Neural progenitor cell (in vitro differentiated cells): ENCODE data around the gene CHST3. TPM values are rescaled to one million over a fixed set of nuclear protein-coding genes. Genes with fewer than 3 reads are reported as not detected.

Source experiments
- DNase-seq: peaks from one replicate; pipeline ENCODE4 v3.0.0-alpha.2; 2016; ENCODE audit warnings: low spot score
- H2AFZ ChIP-seq: fragments of 200-600 bp; sonication (generic); replicated peaks from 2 replicates; pipeline ENCODE4 v1.6.1; 2016; ENCODE audit warnings: antibody characterized with exemption
- H3F3A ChIP-seq: fragments of 200-600 bp; sonication (generic); 2 replicates; pipeline ENCODE4 v1.6.1; 2016; ENCODE audit warnings: antibody characterized with exemption, low read depth
- H3K27ac ChIP-seq: fragments of 200-600 bp; sonication (generic); 2 replicates; pipeline ENCODE4 v1.5.1; 2016; ENCODE audit warnings: mild to moderate bottlenecking
- H3K27me3 ChIP-seq: fragments of 200-600 bp; sonication (generic); 2 replicates; pipeline ENCODE4 v1.6.1; 2016; ENCODE audit warnings: mild to moderate bottlenecking, moderate library complexity
- H3K36me3 ChIP-seq: fragments of 200-600 bp; sonication (generic); 2 replicates; pipeline ENCODE4 v1.5.1; 2016
- H3K4me1 ChIP-seq: fragments of 200-600 bp; sonication (generic); 2 replicates; pipeline ENCODE4 v1.6.1; 2016; ENCODE audit warnings: mixed run types
- H3K4me2 ChIP-seq: fragments of 200-600 bp; sonication (generic); 2 replicates; pipeline ENCODE4 v1.6.1; 2016
- H3K4me3 ChIP-seq: fragments of 200-600 bp; sonication (generic); 2 replicates; pipeline ENCODE4 v1.5.1; 2016
- H3K79me2 ChIP-seq: fragments of 200-600 bp; sonication (generic); 2 replicates; pipeline ENCODE4 v1.6.1; 2016; ENCODE audit warnings: low read depth
- H3K9ac ChIP-seq: fragments of 200-600 bp; sonication (generic); 2 replicates; pipeline ENCODE4 v1.6.1; 2016
- H3K9me3 ChIP-seq: fragments of 200-600 bp; sonication (generic); 2 replicates; pipeline ENCODE4 v1.5.1; 2016; ENCODE audit warnings: low read depth
- H4K20me1 ChIP-seq: fragments of 200-600 bp; sonication (generic); 2 replicates; pipeline ENCODE4 v1.6.1; 2016; ENCODE audit warnings: low read depth
- H3K27ac Mint-ChIP-seq: 3 replicates; pipeline ENCODE4 v1.8.0; 2021; ENCODE audit warnings: mixed read lengths
- H3K27me3 Mint-ChIP-seq: 2 replicates; pipeline ENCODE4 v1.8.0; 2022; ENCODE audit warnings: low read depth, mild to moderate bottlenecking, inconsistent platforms, moderate library complexity, mixed read lengths; ENCODE audit not compliant: insufficient read depth
- H3K36me3 Mint-ChIP-seq: 3 replicates; pipeline ENCODE4 v1.8.0; 2021; ENCODE audit warnings: mixed read lengths
- H3K4me1 Mint-ChIP-seq: 3 replicates; pipeline ENCODE4 v1.8.0; 2021; ENCODE audit warnings: mixed read lengths
- H3K4me3 Mint-ChIP-seq: 3 replicates; pipeline ENCODE4 v1.8.0; 2021; ENCODE audit warnings: mild to moderate bottlenecking, moderate library complexity, mixed read lengths
- H3K9me3 Mint-ChIP-seq: 3 replicates; pipeline ENCODE4 v1.8.0; 2020; ENCODE audit warnings: mixed read lengths
- CTCF ChIP-seq: fragments of 200-600 bp; sonication (generic); IDR thresholded peaks from 2 replicates; pipeline ENCODE4 v1.5.1; 2017; ENCODE audit warnings: antibody characterized with exemption, mild to moderate bottlenecking
- EZH2 ChIP-seq: fragments of 200-600 bp; sonication (generic); IDR thresholded peaks from 2 replicates; pipeline ENCODE4 v1.6.1; 2017; ENCODE audit warnings: antibody characterized with exemption, mild to moderate bottlenecking, moderate library complexity
- EZH2phosphoT487 ChIP-seq: fragments of 200-600 bp; sonication (generic); IDR thresholded peaks from 2 replicates; pipeline ENCODE4 v1.6.1; 2017; ENCODE audit warnings: antibody characterized with exemption
- total RNA-seq: library from RNA; depleted of rRNA; stranded (reverse); fragments of >200 nt; gene quantifications from 2 replicates; pipeline ENCODE4 v1.2.3, GENCODE V29; 2015; ENCODE audit warnings: low replicate concordance

The CHST3 gene
- total RNA-seq, 1 donor from 2014 or later, result 9.1 TPM

- TF ChIP-seq CTCF (no peak), EZH2phosphoT487 (no peak)
- H3K9me3 ChIP-seq, result no peaks in the 10 kb centered on the region
- no peak overlapping the region for H3K9ac ChIP-seq
- no peaks in the 10 kb centered on the region for H3K79me2 ChIP-seq
- peaks cover 32% of the 10 kb centered on the region for H3K4me1 Mint-ChIP-seq
- no peaks in the 10 kb centered on the region for H3K9me3 Mint-ChIP-seq
- H4K20me1 ChIP-seq, result no peaks in the 10 kb centered on the region
- no peaks in the 10 kb centered on the region for H3K36me3 Mint-ChIP-seq
- no peak overlapping the region for H2AFZ ChIP-seq
- no peak overlapping the region for H3K4me3 ChIP-seq
- peaks cover 7% of the 10 kb centered on the region for H3K27me3 Mint-ChIP-seq
- no peak overlapping the region for H3K4me3 Mint-ChIP-seq
- H3K27me3 ChIP-seq, result no peaks in the 10 kb centered on the region
- no peaks in the 10 kb centered on the region for H3K36me3 ChIP-seq
- DNase-seq, result no peak
- H3F3A ChIP-seq, result no peaks in the 10 kb centered on the region
- no peak overlapping the region for H3K27ac Mint-ChIP-seq
- H3K4me1 ChIP-seq, result peaks cover 21% of the 10 kb centered on the region
- H3K4me2 ChIP-seq, result no peak overlapping the region
- H3K27ac ChIP-seq, result no peak overlapping the region
Observed at GRCh38 chr10:72016608-72017300, 52.6 kb downstream of the CHST3 start.

GRCh38 chr10:72019085-72019876 lies 55.1 kb downstream of the CHST3 start:
- Mint-ChIP-seq H3K4me3 (no peak overlapping the region), H3K27ac (no peak overlapping the region), H3K4me1 (peaks cover 22% of the 10 kb centered on the region), H3K9me3 (no peaks in the 10 kb centered on the region), H3K27me3 (peaks cover 7% of the 10 kb centered on the region), H3K36me3 (no peaks in the 10 kb centered on the region)
- Histone ChIP-seq H3K4me3 (no peak overlapping the region), H3K36me3 (no peaks in the 10 kb centered on the region), H3K79me2 (no peaks in the 10 kb centered on the region), H3K9ac (no peak overlapping the region), H3K27ac (no peak overlapping the region), H3F3A (no peaks in the 10 kb centered on the region), H3K4me2 (no peak overlapping the region), H4K20me1 (no peaks in the 10 kb centered on the region), H2AFZ (no peak overlapping the region), H3K4me1 (peaks cover 17% of the 10 kb centered on the region), H3K27me3 (no peaks in the 10 kb centered on the region), H3K9me3 (no peaks in the 10 kb centered on the region)
- no peak for DNase-seq
- TF ChIP-seq CTCF (no peak), EZH2phosphoT487 (no peak), EZH2 (no peak)

- DNase-seq, result no peak
- Mint-ChIP-seq H3K27ac (no peak overlapping the region), H3K4me1 (peaks cover 24% of the 10 kb centered on the region), H3K4me3 (no peak overlapping the region), H3K27me3 (peaks cover 6% of the 10 kb centered on the region), H3K9me3 (no peaks in the 10 kb centered on the region), H3K36me3 (no peaks in the 10 kb centered on the region)
- Histone ChIP-seq H3K9me3 (no peaks in the 10 kb centered on the region), H3K79me2 (no peaks in the 10 kb centered on the region), H2AFZ (no peak overlapping the region), H3K4me1 (peaks cover 9% of the 10 kb centered on the region), H3K36me3 (no peaks in the 10 kb centered on the region), H4K20me1 (no peaks in the 10 kb centered on the region), H3K27me3 (no peaks in the 10 kb centered on the region), H3K4me2 (no peak overlapping the region), H3K9ac (no peak overlapping the region), H3K27ac (no peak overlapping the region), H3K4me3 (no peak overlapping the region), H3F3A (no peaks in the 10 kb centered on the region)
- TF ChIP-seq EZH2 (no peak), EZH2phosphoT487 (no peak), CTCF (no peak)
Observed at GRCh38 chr10:72020914-72021809, 57.0 kb downstream of the CHST3 start.
